ENCODE data around the gene ANKRD63.
A peak's percentile ranks its signal among the peaks of the same experiment; 100 is the strongest.

Gene ANKRD63

GRCh38 chr15:40279437-40280141 is 3.3 kb downstream of the ANKRD63 start:
- in situ Hi-C loops (cut with HindIII; ENCODE audit: low pct_unique_long_range_greater_than_20kb, low sequenced_read_pairs): no loop called here
- peak; percentile 70 to 84 for DNase-seq (ENCODE audit: low read depth in 1 of 2, low spot score in 1 of 2)
- TF ChIP-seq JUND (IDR thresholded peaks at IDR 0.05; ENCODE audit: low read depth): no peak

GRCh38 chr15:40278026-40278425 is 4.8 kb downstream of the ANKRD63 start:
- in situ Hi-C loops (cut with HindIII; ENCODE audit: low pct_unique_long_range_greater_than_20kb, low sequenced_read_pairs): no loop called here
- DNase-seq (ENCODE audit: low read depth in 1 of 2, low spot score in 1 of 2): no peak
- no peak for TF ChIP-seq JUND (IDR thresholded peaks at IDR 0.05; ENCODE audit: low read depth)

- in situ Hi-C loops (cut with HindIII; ENCODE audit: low pct_unique_long_range_greater_than_20kb, low sequenced_read_pairs): no loop called here
- DNase-seq (ENCODE audit: low read depth in 1 of 2, low spot score in 1 of 2): no peak
- no peak for TF ChIP-seq JUND (IDR thresholded peaks at IDR 0.05; ENCODE audit: low read depth)
Measured at GRCh38 chr15:40277471-40277870, 5.4 kb downstream of the ANKRD63 start.

- TF ChIP-seq JUND (IDR thresholded peaks at IDR 0.05; ENCODE audit: low read depth): no peak
- no peak for DNase-seq (ENCODE audit: low read depth in 1 of 2, low spot score in 1 of 2)
- in situ Hi-C loops (cut with HindIII; ENCODE audit: low pct_unique_long_range_greater_than_20kb, low sequenced_read_pairs): no loop called here
Measured at GRCh38 chr15:40276927-40277326, 5.9 kb downstream of the ANKRD63 start.

GRCh38 chr15:40275954-40276353 is 6.9 kb downstream of the ANKRD63 start:
- in situ Hi-C loops (cut with HindIII; ENCODE audit: low pct_unique_long_range_greater_than_20kb, low sequenced_read_pairs): no loop called here
- TF ChIP-seq JUND (IDR thresholded peaks at IDR 0.05; ENCODE audit: low read depth): no peak
- no peak for DNase-seq (ENCODE audit: low read depth in 1 of 2, low spot score in 1 of 2)

- DNase-seq (ENCODE audit: low read depth in 1 of 2, low spot score in 1 of 2): no peak
- in situ Hi-C loops (cut with HindIII; ENCODE audit: low pct_unique_long_range_greater_than_20kb, low sequenced_read_pairs): no loop called here
Measured at GRCh38 chr15:40275523-40275922, 7.3 kb downstream of the ANKRD63 start.

GRCh38 chr15:40274350-40275274 is 8.3 kb downstream of the ANKRD63 start:
- in situ Hi-C loops (cut with HindIII; ENCODE audit: low pct_unique_long_range_greater_than_20kb, low sequenced_read_pairs): no loop called here
- TF ChIP-seq JUND (IDR thresholded peaks at IDR 0.05; ENCODE audit: low read depth): no peak
- peak; percentile 70 to 85 for DNase-seq (ENCODE audit: low read depth in 1 of 2, low spot score in 1 of 2)

More at GRCh38 chr15:40275523-40275922, 7.3 kb downstream of the ANKRD63 start:
- no peak for TF ChIP-seq JUND (IDR thresholded peaks at IDR 0.05; ENCODE audit: low read depth)

- in situ Hi-C loops (cut with HindIII; ENCODE audit: low pct_unique_long_range_greater_than_20kb, low sequenced_read_pairs): no loop called here
- no peak for TF ChIP-seq JUND (IDR thresholded peaks at IDR 0.05; ENCODE audit: low read depth)
- DNase-seq (ENCODE audit: low read depth in 1 of 2, low spot score in 1 of 2): no peak
Measured at GRCh38 chr15:40273428-40273827, 9.4 kb downstream of the ANKRD63 start.

GRCh38 chr15:40272485-40273056 is 10.3 kb downstream of the ANKRD63 start:
- DNase-seq (ENCODE audit: low read depth in 1 of 2, low spot score in 1 of 2): peak in 1 of 2 experiments; percentile 42
- no peak for TF ChIP-seq JUND (IDR thresholded peaks at IDR 0.05; ENCODE audit: low read depth)
- in situ Hi-C loops (cut with HindIII; ENCODE audit: low pct_unique_long_range_greater_than_20kb, low sequenced_read_pairs): no loop called here

GRCh38 chr15:40271685-40272484 is 11.0 kb downstream of the ANKRD63 start:
- DNase-seq (ENCODE audit: low read depth in 1 of 2, low spot score in 1 of 2): no peak
- in situ Hi-C loops (cut with HindIII; ENCODE audit: low pct_unique_long_range_greater_than_20kb, low sequenced_read_pairs): no loop called here
- no peak for TF ChIP-seq JUND (IDR thresholded peaks at IDR 0.05; ENCODE audit: low read depth)

GRCh38 chr15:40270246-40270995 is 12.4 kb downstream of the ANKRD63 start:
- no peak for DNase-seq (ENCODE audit: low read depth in 1 of 2, low spot score in 1 of 2)
- in situ Hi-C loops (cut with HindIII; ENCODE audit: low pct_unique_long_range_greater_than_20kb, low sequenced_read_pairs): no loop called here
- TF ChIP-seq JUND (IDR thresholded peaks at IDR 0.05; ENCODE audit: low read depth): no peak

All from T47D (cell line).